GM18861 (cell line): ENCODE measurements around the gene LYSMD4.

Source experiments
- ATAC-seq: cut with Tn5 transposase; IDR thresholded peaks from one replicate; pipeline ENCODE4 v1.9.1; 2021; ENCODE audit not compliant: unreplicated experiment

The LYSMD4 gene

DNA sequence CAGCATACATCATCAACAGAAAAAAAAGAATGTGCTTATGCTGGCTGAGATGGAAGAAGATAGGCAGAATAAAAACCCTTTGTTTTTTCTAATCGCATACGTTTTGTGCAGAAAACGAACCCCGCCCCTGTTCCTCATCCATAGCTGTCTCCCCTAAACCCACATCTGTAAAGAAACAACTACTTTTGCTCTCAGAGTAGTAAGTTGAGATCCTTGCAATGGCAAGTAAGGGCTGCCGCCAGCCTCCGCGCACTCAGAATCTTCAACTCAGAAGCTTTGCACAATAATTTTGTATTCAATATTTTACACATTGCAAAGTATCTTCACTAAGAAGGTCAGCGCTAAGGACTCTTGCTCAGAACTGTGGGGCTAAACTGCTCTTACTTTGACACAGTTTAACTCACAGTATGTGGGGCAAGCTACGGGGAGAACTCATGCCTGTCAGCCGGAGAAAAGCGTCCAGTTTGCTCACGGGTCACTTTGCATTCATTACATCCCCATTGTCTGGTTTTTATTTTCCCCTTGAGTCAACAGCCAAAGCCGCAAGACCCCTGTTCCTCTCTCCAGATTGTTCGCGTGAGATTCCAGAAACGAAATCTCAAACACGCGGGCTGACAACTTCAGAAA is 1.0 kb downstream of the LYSMD4 start:
- ATAC-seq, result no peak

- ATAC-seq, result no peak
Observed at GRCh38 chr15:99731336-99732123, 1.7 kb downstream of the LYSMD4 start.

- ATAC-seq, result no peak
Observed at GRCh38 chr15:99729920-99730319, 3.3 kb downstream of the LYSMD4 start.

DNA sequence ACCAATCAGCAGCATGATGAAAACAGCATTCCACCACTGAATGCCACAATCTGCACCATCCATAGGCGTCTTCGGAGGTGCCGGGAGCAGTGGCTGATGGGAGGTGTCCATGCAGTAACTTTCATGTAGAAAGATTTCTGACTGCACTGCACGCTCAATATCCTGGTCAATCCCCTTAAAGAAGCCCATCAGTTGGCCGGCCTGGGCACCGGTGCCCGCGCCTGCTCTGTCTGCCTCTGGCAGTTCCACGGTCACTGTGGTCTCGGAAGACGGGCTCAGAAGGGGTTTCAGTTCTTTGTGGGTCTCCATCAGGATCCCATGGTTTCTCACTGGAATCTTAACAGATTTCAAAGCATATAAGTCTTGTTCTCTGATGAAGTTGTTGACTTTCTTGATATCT is 3.9 kb downstream of the LYSMD4 start:
- no peak for ATAC-seq

GRCh38 chr15:99728916-99729315 is 4.3 kb downstream of the LYSMD4 start:
- ATAC-seq, result no peak

GRCh38 chr15:99727733-99728132 is 5.5 kb downstream of the LYSMD4 start:
- no peak for ATAC-seq

DNA sequence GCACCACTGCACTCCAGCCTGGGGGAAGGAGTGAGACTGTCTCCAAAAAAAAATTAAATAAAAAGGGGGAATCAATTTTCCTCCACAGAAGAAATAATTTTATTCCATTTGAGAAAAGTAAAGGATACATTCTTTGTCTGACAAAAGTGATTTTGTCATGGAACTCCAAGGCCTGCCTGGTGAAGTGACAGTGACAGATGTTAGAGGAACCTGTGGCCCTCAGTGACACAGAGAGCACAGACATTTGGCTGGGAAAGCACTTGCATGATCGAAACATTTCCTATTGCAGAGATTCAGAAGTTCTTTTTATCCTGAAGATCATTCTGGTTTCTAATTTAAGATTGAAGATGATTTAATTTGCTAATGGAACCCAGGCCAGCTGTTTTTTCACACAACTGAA is 5.9 kb downstream of the LYSMD4 start:
- no peak for ATAC-seq

DNA sequence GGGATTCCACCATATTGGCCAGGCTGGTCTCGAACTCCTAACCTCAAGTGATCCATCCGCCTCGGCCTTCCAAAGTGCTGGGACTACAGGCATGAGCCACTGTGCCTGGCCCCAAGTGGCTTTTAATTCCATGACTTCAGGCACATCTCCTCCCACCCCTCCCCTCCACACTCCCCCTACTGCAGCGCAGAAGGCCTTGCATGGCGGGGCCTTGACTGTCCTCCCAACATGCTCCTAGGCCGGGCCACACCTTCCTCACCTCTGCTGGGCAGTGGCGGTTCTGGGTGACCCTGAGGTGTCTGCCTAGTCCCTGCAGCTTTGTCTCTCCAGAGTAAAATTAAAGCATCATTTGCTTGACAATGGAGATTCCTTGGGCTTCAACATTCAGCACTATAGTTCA is 6.9 kb downstream of the LYSMD4 start:
- no peak for ATAC-seq

- no peak for ATAC-seq
Observed at GRCh38 chr15:99722406-99722805, 10.8 kb downstream of the LYSMD4 start.

GRCh38 chr15:99721896-99722295 is 11.3 kb downstream of the LYSMD4 start:
- ATAC-seq, result no peak

DNA sequence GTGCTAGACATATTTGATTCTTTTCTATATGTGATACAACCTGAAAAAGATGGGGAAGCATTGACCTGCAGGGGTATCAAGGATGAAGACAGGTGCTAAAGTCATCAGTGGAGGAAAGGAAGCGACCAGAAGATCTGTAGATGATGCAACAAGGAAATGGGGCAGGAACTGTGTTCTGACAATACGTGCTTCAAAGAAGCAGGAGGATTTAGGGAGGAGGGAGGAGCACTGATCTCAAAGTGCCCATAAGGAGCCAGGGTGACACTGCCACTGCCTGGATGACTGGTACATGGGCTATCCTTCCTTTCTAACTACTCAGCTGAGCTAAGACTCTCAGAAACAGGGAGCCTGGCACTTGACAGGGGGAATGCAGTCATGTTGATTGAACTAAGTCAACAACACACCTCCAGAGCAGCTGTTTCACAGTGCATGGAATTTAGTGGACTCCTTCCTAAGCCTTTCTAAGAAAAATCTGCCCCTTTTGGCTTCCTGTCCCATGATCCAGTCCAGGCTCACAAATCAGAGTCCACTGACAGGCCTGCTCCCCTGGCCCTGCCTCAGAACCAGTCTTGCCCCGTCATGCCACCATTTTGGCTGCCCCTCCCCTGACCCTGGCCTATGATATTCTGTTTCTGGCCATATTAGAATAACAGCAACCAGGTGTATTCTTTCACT is 12.0 kb downstream of the LYSMD4 start:
- ATAC-seq, result no peak

GRCh38 chr15:99720533-99720932 is 12.7 kb downstream of the LYSMD4 start:
- no peak for ATAC-seq

DNA sequence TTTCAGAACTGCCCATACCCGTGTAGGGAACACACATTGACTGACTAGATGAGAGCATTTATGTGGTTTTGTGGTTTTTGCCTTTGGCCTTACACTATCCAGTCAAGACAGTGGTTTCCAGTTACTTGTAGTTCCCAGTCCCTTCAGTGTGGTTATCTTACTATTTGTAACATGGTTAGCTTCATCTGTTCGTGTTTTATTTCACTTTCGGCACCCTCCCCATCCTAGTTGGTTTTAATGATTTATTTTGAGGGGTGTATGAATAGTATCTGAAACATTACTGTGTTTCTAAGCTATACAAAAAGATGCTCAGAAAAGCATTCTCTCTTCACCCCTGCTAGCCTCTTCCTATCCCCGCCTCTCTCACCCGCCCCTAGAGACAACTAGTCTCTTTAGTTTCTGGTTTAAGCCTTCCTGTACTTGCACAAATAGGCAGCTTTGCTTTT is 14.1 kb downstream of the LYSMD4 start:
- ATAC-seq, result peak; percentile 82

GRCh38 chr15:99718421-99718820 is 14.8 kb downstream of the LYSMD4 start:
- ATAC-seq, result no peak

GRCh38 chr15:99717161-99718009 is 15.9 kb downstream of the LYSMD4 start:
- ATAC-seq, result peak; percentile 20

GRCh38 chr15:99716540-99717095 is 16.6 kb downstream of the LYSMD4 start:
- ATAC-seq, result no peak

- ATAC-seq, result no peak
Observed at GRCh38 chr15:99712415-99712814, 20.8 kb downstream of the LYSMD4 start.

- ATAC-seq, result no peak
Observed at GRCh38 chr15:99711625-99712024, 21.6 kb downstream of the LYSMD4 start.

DNA sequence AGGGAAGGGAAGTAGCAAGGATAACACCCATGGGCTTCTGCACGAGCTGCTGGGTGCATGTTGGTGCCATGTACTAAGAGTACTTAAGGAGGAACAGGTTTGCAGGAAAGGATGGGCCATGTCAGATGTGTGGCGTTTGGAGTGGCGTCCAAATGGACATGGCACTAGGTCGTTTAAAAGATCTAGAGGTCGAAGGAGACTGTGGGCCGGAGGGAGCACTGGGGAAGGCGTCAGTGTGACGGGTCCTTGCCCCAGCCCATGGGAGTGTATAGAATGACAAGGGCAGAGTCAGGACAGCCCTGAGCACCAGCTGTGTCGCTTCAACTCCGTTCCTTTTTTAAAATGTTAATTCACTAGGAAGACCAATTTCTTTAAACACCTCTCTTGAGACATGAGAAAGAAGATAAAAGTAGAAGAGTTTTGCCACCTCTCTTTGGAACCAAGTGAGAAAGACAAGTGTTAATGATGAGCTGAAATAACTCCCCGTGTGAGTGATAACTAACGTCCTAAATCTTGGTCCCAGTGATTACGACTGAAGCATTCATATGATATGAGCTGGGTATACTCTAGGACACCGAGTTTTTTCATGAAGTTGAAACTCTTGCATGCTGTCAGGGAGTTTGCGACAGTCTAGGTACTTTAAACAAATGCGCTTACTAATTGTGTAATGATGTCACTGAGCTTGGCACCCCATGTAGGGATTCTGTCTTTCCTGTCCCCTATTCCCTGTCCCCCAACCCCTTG is 23.8 kb downstream of the LYSMD4 start:
- no peak for ATAC-seq

DNA sequence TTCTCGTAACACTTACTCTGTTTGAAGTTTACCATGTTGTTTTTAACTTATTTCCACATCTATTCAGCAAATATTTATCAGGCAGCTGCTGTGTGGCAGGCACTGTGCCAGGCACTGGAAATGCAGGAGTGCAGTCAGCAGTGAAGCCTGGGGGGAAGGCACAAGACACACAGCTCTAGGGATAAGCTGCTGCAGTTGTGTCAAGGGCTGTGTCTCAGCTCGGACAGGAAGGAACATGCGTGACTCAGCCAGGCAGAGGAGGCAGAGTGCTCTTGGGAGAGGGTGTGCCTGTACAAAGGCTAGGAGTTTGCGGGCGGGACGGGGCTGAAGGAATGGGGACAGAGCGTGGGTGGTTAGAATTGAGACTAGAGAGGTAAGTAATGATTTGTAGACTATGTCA is 24.7 kb downstream of the LYSMD4 start:
- no peak for ATAC-seq
